HG03571 (cell line): ENCODE measurements around the gene TTLL8.

ENCODE experiments used
- ATAC-seq: cut with Tn5 transposase; IDR thresholded peaks from one replicate; pipeline ENCODE4 v1.9.1; 2021; ENCODE audit not compliant: unreplicated experiment

Gene TTLL8

DNA sequence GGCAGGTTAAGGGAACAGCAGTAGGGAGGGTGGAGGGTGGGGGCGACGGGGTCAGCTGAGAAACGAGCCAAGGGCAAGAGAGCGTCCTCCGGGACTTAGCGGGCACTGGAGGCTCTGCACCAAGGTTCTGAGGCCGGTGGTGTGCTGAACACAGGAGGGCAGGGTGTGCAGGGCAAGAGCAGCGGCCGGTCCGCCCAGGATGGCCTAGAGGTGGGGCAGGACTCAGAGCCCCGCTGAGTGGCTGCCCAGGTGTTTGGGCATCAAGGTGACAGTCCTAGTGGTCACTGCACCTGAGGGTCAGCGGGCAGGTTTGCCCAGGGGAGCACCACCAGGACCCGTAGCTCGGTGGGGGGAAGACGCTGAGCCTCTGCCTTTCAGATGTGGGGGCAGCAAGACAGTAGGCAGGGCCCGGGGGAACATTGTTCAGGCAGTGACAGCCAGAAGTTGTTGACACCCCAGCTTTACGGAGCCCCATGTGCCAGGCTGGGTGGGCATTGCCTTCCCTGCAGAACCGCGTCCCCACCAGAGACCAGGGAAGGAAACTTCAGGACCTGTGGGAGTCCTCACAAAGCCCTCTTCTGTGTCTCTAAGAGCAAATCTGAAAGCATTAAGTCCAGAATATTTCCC, 4.5 kb upstream of the TTLL8 start:
- ATAC-seq = no peak

DNA sequence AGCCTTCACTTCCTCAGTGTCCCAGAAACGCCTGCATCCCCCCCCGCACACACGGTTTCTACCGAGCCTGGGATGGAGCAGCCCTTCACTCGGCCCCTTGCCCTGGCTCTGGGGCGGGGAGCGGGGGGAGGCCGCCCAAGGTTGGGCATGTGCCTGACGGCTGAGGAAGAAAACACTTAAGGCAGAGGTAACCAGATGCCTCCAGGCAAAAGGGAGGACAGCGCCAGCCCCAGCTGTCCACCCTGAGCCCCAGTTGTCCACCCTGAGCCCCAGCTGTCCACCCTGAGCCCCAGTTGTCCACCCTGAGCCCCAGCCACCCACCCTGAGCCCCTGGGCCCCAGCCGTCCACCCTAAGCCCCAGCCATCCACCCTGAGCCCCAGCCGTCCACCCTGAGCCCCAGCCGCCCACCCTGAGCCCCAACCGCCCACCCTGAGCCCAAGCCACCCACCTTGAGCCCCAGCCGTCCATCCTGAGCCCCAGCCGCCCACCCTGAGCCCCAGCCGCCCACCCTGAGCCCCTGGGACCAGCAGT, 3.8 kb upstream of the TTLL8 start:
- ATAC-seq = no peak

- ATAC-seq = no peak
These were observed 3.2 kb upstream of the TTLL8 start for GRCh38 chr22:50061141-50061823.

GRCh38 chr22:50060441-50061140, 2.5 kb upstream of the TTLL8 start:
- no peak for ATAC-seq

GRCh38 chr22:50059881-50060262, 1.8 kb upstream of the TTLL8 start:
- no peak for ATAC-seq

GRCh38 chr22:50058906-50059880, 1.1 kb upstream of the TTLL8 start:
- ATAC-seq = no peak

DNA sequence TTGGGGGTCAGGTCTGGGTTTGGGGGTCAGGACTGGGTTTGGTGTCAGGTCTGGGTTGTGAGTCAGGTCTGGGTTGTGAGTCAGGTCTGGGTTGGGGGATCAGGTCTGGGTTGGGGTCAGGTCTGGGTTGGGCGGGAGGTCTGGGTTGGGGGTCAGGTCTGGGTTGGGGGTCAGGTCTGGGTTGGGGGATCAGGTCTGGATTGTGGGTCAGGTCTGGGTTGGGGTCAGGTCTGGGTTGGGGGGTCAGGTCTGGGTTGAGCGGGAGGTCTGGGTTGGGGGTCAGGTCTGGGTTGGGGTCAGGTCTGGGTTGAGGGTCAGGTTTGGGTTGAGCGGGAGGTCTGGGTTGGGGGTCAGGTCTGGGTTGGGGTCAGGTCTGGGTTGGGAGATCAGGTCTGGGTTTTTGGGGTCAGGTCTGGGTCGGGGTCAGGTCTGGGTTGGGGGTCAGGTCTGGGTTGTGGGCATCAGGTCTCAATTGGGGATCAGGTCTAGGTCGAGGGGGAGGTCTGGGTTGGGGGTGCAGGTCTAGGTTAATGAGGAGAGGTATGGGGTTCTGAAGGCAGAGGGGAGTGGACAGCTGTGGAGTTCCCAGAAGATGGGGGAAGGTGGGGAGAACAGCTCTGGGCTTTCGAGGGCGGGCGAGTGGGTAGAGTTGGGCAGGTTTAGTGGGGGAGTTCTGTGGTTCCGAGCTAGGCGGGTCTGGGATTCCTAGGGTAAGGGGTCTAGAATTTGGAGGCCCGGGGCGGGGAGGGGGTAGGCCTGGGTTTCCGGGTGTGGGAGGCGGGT, 629 bp downstream of the TTLL8 start:
- no peak for ATAC-seq

GRCh38 chr22:50056214-50056972, 1.7 kb downstream of the TTLL8 start:
- ATAC-seq = no peak

DNA sequence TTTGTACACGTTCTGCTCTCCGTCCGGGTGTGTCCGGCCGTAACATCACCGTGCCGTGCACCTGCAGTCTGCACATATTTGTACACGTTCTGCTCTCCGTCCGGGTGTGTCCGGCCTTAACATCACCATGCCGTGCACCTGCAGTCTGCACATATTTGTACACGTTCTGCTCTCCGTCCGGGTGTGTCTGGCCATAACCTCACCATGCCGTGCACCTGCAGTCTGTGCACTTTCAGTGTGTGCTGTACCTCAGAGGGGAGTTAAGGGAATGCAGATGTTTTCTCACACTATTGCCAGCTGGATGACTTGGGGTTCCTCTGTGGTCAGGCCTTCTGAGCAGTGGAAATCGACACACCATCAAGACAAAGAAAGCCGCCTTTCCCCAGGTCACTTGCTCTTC, 4.2 kb downstream of the TTLL8 start:
- ATAC-seq = no peak

DNA sequence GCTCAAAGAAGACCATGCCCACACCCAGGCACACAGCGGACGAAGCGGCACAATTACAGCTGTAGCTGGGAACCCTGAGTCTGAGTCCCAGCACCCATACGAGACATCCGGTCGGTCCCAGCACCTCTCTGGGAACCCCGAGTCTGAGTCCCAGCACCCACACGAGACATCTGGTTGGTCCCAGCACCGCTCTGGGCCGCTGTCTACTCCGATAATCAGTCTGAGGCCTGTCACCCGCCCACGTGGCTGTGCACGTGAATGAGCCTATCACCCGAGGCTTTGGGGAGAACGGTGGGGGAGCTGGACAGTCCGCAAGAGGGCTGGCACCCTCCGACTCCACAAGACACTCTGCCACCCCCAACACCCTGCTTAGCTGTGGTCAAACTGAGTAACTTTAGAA, 6.2 kb downstream of the TTLL8 start:
- no peak for ATAC-seq

DNA sequence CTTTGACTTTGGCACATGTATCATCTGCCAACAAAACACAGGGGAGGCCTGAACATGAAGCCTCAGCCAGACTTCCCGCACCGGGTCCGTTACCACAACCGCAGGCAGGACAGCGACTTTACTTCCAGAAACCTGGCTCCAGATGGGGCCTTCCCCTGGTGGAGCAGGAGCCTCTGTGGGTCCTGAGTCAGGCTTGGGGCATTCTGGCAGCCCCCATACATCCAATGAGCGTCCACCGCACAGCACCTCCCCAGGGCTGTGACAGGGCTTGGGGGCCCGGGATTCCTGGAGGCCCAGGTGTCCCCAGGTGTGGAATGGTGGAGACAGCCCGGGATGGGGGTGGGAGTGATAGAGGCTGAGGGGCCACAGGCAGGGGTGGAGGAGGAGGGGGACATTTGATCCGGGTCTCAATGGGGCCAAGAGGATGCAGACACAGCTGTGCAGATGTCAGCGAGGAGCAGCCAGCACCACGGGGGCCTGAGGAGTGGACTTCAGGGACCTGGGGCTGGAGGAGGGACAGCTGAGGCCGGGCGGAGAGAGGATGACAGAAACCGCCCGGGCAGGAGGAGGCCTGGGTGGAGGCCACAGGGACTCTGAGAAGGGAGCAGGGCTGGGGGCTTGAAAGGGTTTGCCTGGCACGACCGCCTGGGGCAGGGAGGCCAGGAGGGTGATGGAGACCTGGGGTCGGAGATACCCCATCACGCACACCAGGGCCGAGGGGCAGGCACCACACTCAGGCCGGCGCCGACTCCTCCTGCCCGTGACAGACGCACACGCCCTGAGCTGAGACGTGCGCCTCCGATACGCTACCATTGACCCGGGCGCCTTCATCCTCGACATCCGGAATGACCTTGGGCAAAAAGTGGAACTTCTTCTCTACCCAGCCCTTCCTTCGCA, 8.6 kb downstream of the TTLL8 start:
- ATAC-seq = no peak

- ATAC-seq = no peak
These were observed 9.3 kb downstream of the TTLL8 start for GRCh38 chr22:50048836-50049235.

- no peak for ATAC-seq
These were observed 9.9 kb downstream of the TTLL8 start for GRCh38 chr22:50048061-50048765.

DNA sequence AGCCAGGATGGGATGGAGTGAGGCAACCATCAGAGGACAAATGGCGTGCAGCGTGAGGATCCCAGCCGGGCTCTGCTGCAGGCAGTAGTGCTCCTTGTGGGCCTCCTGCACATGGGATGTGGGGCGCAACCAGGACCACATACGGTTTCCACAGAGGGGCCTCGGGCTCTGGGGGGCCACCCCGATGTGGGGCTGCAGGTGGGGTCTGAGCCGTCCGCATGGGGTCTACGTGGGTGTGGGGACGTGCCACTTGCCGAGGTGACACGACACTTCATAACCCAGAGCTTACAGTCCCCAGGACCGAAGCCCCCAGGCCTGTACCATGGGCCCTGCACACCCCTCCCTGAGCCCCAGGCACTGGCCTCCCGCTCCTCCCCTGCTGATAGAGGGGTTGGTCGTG, 10.8 kb downstream of the TTLL8 start:
- ATAC-seq = no peak

DNA sequence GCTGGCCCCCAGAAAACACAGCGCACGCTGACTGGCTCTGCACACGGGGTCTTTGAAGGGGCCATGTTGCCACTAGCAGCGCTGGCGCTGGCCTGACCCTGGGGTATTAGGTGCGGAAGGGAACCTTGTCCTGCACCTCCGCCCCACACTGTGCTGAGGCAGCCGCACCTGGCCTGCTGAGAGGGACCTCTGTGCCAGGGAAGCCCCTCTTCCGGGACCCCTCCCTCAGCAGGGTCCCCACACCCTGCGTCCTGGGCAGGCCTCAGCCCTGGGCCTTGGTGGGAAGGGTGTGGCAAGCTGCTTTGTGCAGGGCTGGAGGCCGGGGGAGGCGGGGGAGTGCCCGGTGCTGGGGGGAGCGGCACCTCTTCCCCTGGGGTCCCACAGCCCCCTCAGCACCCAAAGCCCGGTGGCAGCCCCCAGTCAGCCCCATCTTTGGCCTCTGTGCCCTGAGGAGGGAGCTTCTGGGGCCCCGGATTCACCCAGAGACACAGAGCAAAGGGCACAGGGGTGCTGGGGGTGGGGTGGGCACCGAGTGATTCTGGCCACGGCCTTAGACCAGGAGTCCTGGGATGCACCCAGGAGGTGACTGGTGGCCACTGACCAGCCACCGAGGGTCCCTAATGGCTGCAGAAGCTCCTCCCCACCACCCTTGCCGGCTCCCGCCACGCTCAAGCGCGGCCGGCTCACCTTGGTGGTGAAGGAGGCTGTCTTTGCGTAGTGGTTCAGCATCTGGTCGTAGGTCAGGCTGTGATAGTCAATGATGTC, 11.4 kb downstream of the TTLL8 start:
- no peak for ATAC-seq

DNA sequence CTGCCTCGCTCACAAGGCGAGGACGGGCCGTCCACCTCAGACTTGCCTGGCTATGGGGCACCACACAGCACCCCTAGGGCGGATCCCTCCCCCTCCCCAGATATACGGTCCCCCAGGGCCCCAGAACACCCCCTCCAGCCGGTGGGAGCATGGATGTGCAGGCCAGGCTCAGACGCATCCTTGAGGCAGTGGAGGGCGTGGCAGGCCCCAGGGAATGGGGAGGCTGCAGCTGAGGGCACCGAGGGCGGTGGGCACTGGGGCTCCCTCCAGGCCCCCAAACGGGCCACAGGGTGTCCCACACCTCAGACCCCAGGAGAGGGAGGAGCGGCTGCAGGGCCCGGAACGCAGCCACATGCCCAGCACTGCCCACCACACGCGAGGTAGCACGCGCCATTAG, 12.1 kb downstream of the TTLL8 start:
- ATAC-seq = no peak
